Endothelial cell of umbilical vein (primary cell): ENCODE results near the gene GUCY2D. TPM values are rescaled to one million over a fixed set of nuclear protein-coding genes. Genes with fewer than 3 reads are reported as not detected.

Experiments
- BruUV-seq: library from RNA; stranded (reverse); fragments of 400-500 nt; replicated peaks from 2 replicates; lab custom pipeline; 2021; lab: Mats Ljungman, UMichigan
- CTCF ChIA-PET: fragments of 300-600, 350-600 bp; sonication (Branson Sonifier 250); formaldehyde crosslinking; loops from one replicate; lab custom pipeline; 2021; ENCODE audit warnings: antibody characterized with exemption, inconsistent platforms; lab: Charles Lee
- POLR2A ChIA-PET: fragments of 300-600, 350-600 bp; sonication (Branson Sonifier 250); formaldehyde crosslinking; loops from one replicate; lab custom pipeline; 2021; ENCODE audit warnings: antibody characterized with exemption, inconsistent platforms; lab: Charles Lee
- DNase-seq: peaks from one replicate; pipeline ENCODE4 v3.0.0-alpha.2; 2011; ENCODE audit warnings: low read depth, low spot score
- FAIRE-seq: peaks from 2 replicates; lab custom pipeline; 2011; peaks lifted over from hg19 to GRCh38; lab: Jason Lieb, UNC
- H2AFZ ChIP-seq: 2 replicates; pipeline ENCODE4 v1.6.0; 2012; ENCODE audit warnings: low read depth, low read length, control low read depth, inconsistent platforms
- H3K27ac ChIP-seq: 2 replicates; pipeline ENCODE4 v1.5.1; 2011; ENCODE audit warnings: low read depth, mild to moderate bottlenecking, control low read depth, low read length, moderate library complexity; ENCODE audit not compliant: insufficient read depth
- H3K27me3 ChIP-seq, 2 experiments: 2 replicates each; pipeline versions ENCODE4 v1.6.0 to v1.6.1; 2011; ENCODE audit warnings: low read length in 2 of 2, mixed read lengths in 1 of 2; ENCODE audit not compliant: control insufficient read depth in 2 of 2, insufficient read depth in 2 of 2
- H3K36me3 ChIP-seq, 2 experiments: 2 replicates in 1 of 2; 3 replicates in 1 of 2; pipeline ENCODE4 v1.5.1; 2011; ENCODE audit warnings: low read length in 2 of 2, mild to moderate bottlenecking in 1 of 2, moderate library complexity in 1 of 2; ENCODE audit not compliant: control insufficient read depth in 2 of 2, insufficient read depth in 2 of 2; ENCODE audit errors: extremely low read depth in 1 of 2
- H3K4me1 ChIP-seq: 3 replicates; pipeline ENCODE4 v1.5.1; 2011; ENCODE audit warnings: mild to moderate bottlenecking, low read length; ENCODE audit not compliant: control insufficient read depth, insufficient read depth; ENCODE audit errors: extremely low read depth
- H3K4me2 ChIP-seq: 2 replicates; pipeline ENCODE4 v1.6.1; 2011; ENCODE audit warnings: low read length, control low read depth, mixed read lengths; ENCODE audit not compliant: insufficient read depth
- H3K4me3 ChIP-seq, 3 experiments: fragments of 200-600 bp in 1 of 3; sonication (generic), shearing (Covaris generic) in 1 of 3; replicated peaks in 1 of 3; 2 replicates each; pipeline ENCODE4 v1.5.1; 2011 to 2016; ENCODE audit warnings: control low read depth in 3 of 3, low read length in 3 of 3, mild to moderate bottlenecking in 2 of 3, inconsistent platforms in 1 of 3, low read depth in 1 of 3, moderate library complexity in 1 of 3; ENCODE audit not compliant: insufficient read depth in 1 of 3
- H3K79me2 ChIP-seq: 2 replicates; pipeline ENCODE4 v1.6.0; 2012; ENCODE audit warnings: low read length, inconsistent platforms; ENCODE audit not compliant: control insufficient read depth, insufficient read depth
- H3K9ac ChIP-seq: replicated peaks from 2 replicates; pipeline ENCODE3; 2011; ENCODE audit warnings: low read length, control low read depth; ENCODE audit not compliant: insufficient read depth; ENCODE audit errors: extremely low read depth
- H3K9me1 ChIP-seq: replicated peaks from 3 replicates; pipeline ENCODE4 v1.6.0; 2011; ENCODE audit warnings: mild to moderate bottlenecking, low read length; ENCODE audit not compliant: control insufficient read depth, insufficient read depth; ENCODE audit errors: extremely low read depth
- H3K9me3 ChIP-seq: replicated peaks from 2 replicates; pipeline ENCODE4 v1.5.1; 2012; ENCODE audit warnings: low read length, inconsistent platforms; ENCODE audit not compliant: control insufficient read depth, insufficient read depth
- H4K20me1 ChIP-seq: replicated peaks from 2 replicates; pipeline ENCODE3; 2011; ENCODE audit warnings: mild to moderate bottlenecking, low read length; ENCODE audit not compliant: control insufficient read depth, insufficient read depth; ENCODE audit errors: extremely low read depth
- CTCF ChIP-seq, 2 donors: IDR thresholded peaks; 1 replicate in 1 of 2; 2 replicates in 1 of 2; pipeline ENCODE4 v1.5.1; 2011; ENCODE audit warnings: low read length in 2 of 2, mild to moderate bottlenecking in 2 of 2, moderate library complexity in 2 of 2, control low read depth in 1 of 2, inconsistent platforms in 1 of 2, low read depth in 1 of 2; ENCODE audit not compliant: insufficient read depth in 1 of 2; ENCODE audit errors: extremely low read depth in 1 of 2
- EZH2 ChIP-seq: IDR thresholded peaks from 2 replicates; pipeline ENCODE4 v1.6.1; 2012; ENCODE audit warnings: borderline replicate concordance, low read depth, mild to moderate bottlenecking, moderate library complexity, low read length, inconsistent platforms; ENCODE audit not compliant: severe bottlenecking
- FOS ChIP-seq: IDR thresholded peaks from 2 replicates; pipeline ENCODE4 v1.6.1; 2011; ENCODE audit warnings: mild to moderate bottlenecking, low read length, moderate library complexity, borderline replicate concordance; ENCODE audit not compliant: insufficient read depth
- GATA2 ChIP-seq: IDR thresholded peaks from 2 replicates; pipeline ENCODE4 v1.7.0; 2011; ENCODE audit warnings: low read depth, mild to moderate bottlenecking, moderate library complexity, mixed read lengths, low read length; ENCODE audit not compliant: insufficient read length, insufficient read depth
- JUN ChIP-seq: IDR thresholded peaks from 2 replicates; pipeline ENCODE4 v1.6.1; 2011; ENCODE audit warnings: borderline replicate concordance, low read depth; ENCODE audit not compliant: insufficient read length, insufficient read depth
- MAX ChIP-seq: IDR thresholded peaks from 2 replicates; pipeline ENCODE4 v1.6.1; 2011; ENCODE audit not compliant: insufficient read depth, insufficient read length
- MYC ChIP-seq: IDR thresholded peaks from one replicate; pipeline ENCODE4 v1.6.1; 2011; ENCODE audit warnings: mild to moderate bottlenecking, low read depth, low read length
- POLR2A ChIP-seq: IDR thresholded peaks from 2 replicates; pipeline ENCODE4 v1.6.1; 2012; ENCODE audit warnings: low read depth, mild to moderate bottlenecking, control low read depth, low read length
- POLR2AphosphoS5 ChIP-seq: IDR thresholded peaks from 2 replicates; pipeline ENCODE4 v1.6.1; 2012; ENCODE audit warnings: low read depth, mild to moderate bottlenecking, control low read depth, low read length, moderate library complexity; ENCODE audit not compliant: insufficient read depth
- dilution Hi-C: fragments of 300-500 bp; cut with MboI; formaldehyde crosslinking; loops from one replicate; pipeline ENCODE4 v1.15.0; 2019; ENCODE audit warnings: low sequenced_read_pairs; ENCODE audit not compliant: extremely low pct_ligation_motif_present
- intact Hi-C: fragments of 100-400 bp; cut with micrococcal nuclease; formaldehyde crosslinking; loops from one replicate; pipeline ENCODE4 v1.10.0; 2022
- polyA plus RNA-seq, 4 experiments: library from polyadenylated mRNA; depleted of rRNA in 3 of 4; stranded (reverse) in 3 of 4; unstranded in 1 of 4; fragments of >200 nt; gene quantifications; 2 replicates each; pipeline versions ENCODE4 v1.2.1 to v1.2.3, GENCODE V29; 2011 to 2012; ENCODE audit warnings: missing spikeins in 1 of 4
- total RNA-seq: library from RNA; stranded (reverse); gene quantifications from 2 replicates; pipeline ENCODE4 v1.2.3, GENCODE V29; 2021

Gene GUCY2D
- total and polyA plus RNA-seq, 2 donors (not counting 3 experiments of a cell fraction or from before 2014, with no cell fraction given): not detected

GRCh38 chr17:7959503-7960253 lies 42.7 kb upstream of the GUCY2D start:
- dilution Hi-C loops: no loop called here
- FAIRE-seq (no peak), DNase-seq (no peak)
- TF ChIP-seq GATA2 (no peak), MAX (no peak), JUN (no peak), FOS (no peak), POLR2AphosphoS5 (no peak), CTCF (IDR thresholded peaks at IDR 0.05; ENCODE audit: extremely low read depth in 1 of 2, insufficient read depth in 1 of 2, low read depth in 1 of 2, low read length in 2 of 2) (no peak), MYC (no peak), POLR2A (no peak), EZH2 (no peak)
- ChIA-PET CTCF (no interaction called here), POLR2A (no interaction called here)
- no peak overlapping the region for H2AFZ ChIP-seq
- no peaks in the 10 kb centered on the region for H3K36me3 ChIP-seq
- no peak overlapping the region for H3K27ac ChIP-seq
- H3K9me1 ChIP-seq: no peaks in the 10 kb centered on the region
- no TSS peak for BruUV-seq
- no peaks in the 10 kb centered on the region for H3K4me1 ChIP-seq
- H3K9ac ChIP-seq: no peak overlapping the region
- H4K20me1 ChIP-seq: no peaks in the 10 kb centered on the region
- peaks cover 2 to 5% of the 10 kb centered on the region in 2 experiments for H3K27me3 ChIP-seq
- H3K79me2 ChIP-seq: no peaks in the 10 kb centered on the region
- H3K9me3 ChIP-seq: no peaks in the 10 kb centered on the region
- intact Hi-C loops: no loop called here
- no peak overlapping the region for H3K4me2 ChIP-seq
- no peak overlapping the region for H3K4me3 ChIP-seq
